ENCODE data around the gene PDCD4. TPM values are rescaled to one million over a fixed set of nuclear protein-coding genes. Genes with fewer than 3 reads are reported as not detected.

Gene PDCD4
- total and polyA plus RNA-seq, 2 of the 13 experiments (the other 11 are each of a cell fraction or from before 2014, with no cell fraction given) = 22.8 to 56.2 TPM

- TF ChIP-seq ZNF687 (CRISPR knock-in tag; IDR thresholded peaks at IDR 0.05) (no peak), PATZ1 (CRISPR knock-in tag; IDR thresholded peaks at IDR 0.05) (no peak)
Measured at GRCh38 chr10:110916554-110917346, 45.0 kb downstream of the PDCD4 start (continued).

- Histone ChIP-seq H3K4me1 (ENCODE audit: insufficient read depth, low read length) (peaks cover 37% of the 10 kb centered on the region), H3K27ac (ENCODE audit: extremely low read length, insufficient read depth, low read length) (peak overlapping the region; percentile 97), H3K36me3 (replicated peaks in 1 of 2; ENCODE audit: control insufficient read depth in 1 of 2, insufficient read depth in 2 of 2, low read length in 2 of 2) (no peaks in the 10 kb centered on the region), H3K79me2 (ENCODE audit: insufficient read depth, low read length) (peaks cover 40% of the 10 kb centered on the region), H3K4me3 (replicated peaks in 1 of 3; ENCODE audit: insufficient read depth in 1 of 3, low read depth in 2 of 3, low read length in 3 of 3) (peak overlapping the region; percentile 75 to 89 (median 75)), H4K20me1 (ENCODE audit: insufficient read depth, low read length) (no peaks in the 10 kb centered on the region), H3K27me3 (ENCODE audit: control insufficient read depth in 1 of 2, insufficient read depth in 2 of 2, low read length in 2 of 2) (no peaks in the 10 kb centered on the region; a peak in 1 of 5 replicates), H2AFZ (ENCODE audit: low read length) (peak overlapping the region; percentile 29), H3K9ac (ENCODE audit: insufficient read depth, low read depth, low read length) (peak overlapping the region; percentile 90), H3K9me3 (ENCODE audit: low read length) (no peaks in the 10 kb centered on the region), H3K4me2 (ENCODE audit: low read depth, low read length) (peak overlapping the region; percentile 78)
- no peak for ATAC-seq
- FAIRE-seq = peak; percentile 50
- in situ Hi-C loops (cut with HindIII; ENCODE audit: extremely low pct_ligation_motif_present, low pct_unique_long_range_greater_than_20kb) (no loop called here), intact Hi-C loops (cut with micrococcal nuclease; ENCODE audit: unreplicated experiment) (no loop called here)
- WGBS (ENCODE audit: low lambda C conversion rate) = 1% methylated on average over 4 of the region's 15 CpGs
- ChIA-PET CTCF (ENCODE audit: low intra/inter-chr PET ratio, low total read pairs) (interaction anchor here (1.2 kb wide), 1 partner anchor 172 kb away, joined by 4 read pairs; no protein-coding TSS in a partner anchor), POLR2A (interaction anchor here (0.6 to 2.1 kb wide), 17 partner anchors 8 to 246 kb away, joined by 3 to 24 read pairs (median 7); partner anchors contain the start of gene PDCD4)
- DNase-seq (ENCODE audit: low spot score) = peak; percentile 87
- BruUV-seq (replicated peaks) = no TSS peak
- TF ChIP-seq THRA (CRISPR knock-in tag; IDR thresholded peaks at IDR 0.05; ENCODE audit: borderline replicate concordance) (peak; percentile 27; the same call in 1 of the 2 replicates), GATA4 (IDR thresholded peaks at IDR 0.05; ENCODE audit: borderline replicate concordance, low read depth) (0 out of 2 replicates have a peak, but pooled peaks have one; percentile 15), DNMT1 (CRISPR knock-in tag; IDR thresholded peaks at IDR 0.05) (no peak), ATF7-NPFF (CRISPR knock-in tag; IDR thresholded peaks at IDR 0.05; ENCODE audit: low read depth) (0 out of 2 replicates have a peak, but pooled peaks have one; percentile 20), RBM22 (optimal IDR thresholded peaks at IDR 0.05; ENCODE audit: low read length) (no peak), SYNCRIP (IDR thresholded peaks at IDR 0.05; ENCODE audit: insufficient read depth, low read depth, low read length) (no peak), EHMT2 (IDR thresholded peaks at IDR 0.05; ENCODE audit: borderline replicate concordance, low read depth, low read length) (no peak), XRCC5 (optimal IDR thresholded peaks at IDR 0.05; ENCODE audit: low read length) (peak; percentile 17), GZF1 (CRISPR knock-in tag; IDR thresholded peaks at IDR 0.05) (no peak), CBX2 (IDR thresholded peaks at IDR 0.05; ENCODE audit: low read depth, low read length) (no peak), CBX2 (CRISPR knock-in tag; IDR thresholded peaks at IDR 0.05; ENCODE audit: low read depth) (0 out of 2 replicates have a peak, but pooled peaks have one; percentile 37), SP5 (CRISPR knock-in tag; IDR thresholded peaks at IDR 0.05; ENCODE audit: borderline replicate concordance, low read depth) (0 out of 2 replicates have a peak, but pooled peaks have one; percentile 79)
Measured at GRCh38 chr10:110918269-110918642, 46.5 kb downstream of the PDCD4 start.
